ENCODE results near the gene ERCC2. TPM values are rescaled to one million over a fixed set of nuclear protein-coding genes. Genes with fewer than 3 reads are reported as not detected.

ERCC2 gene
- total RNA-seq, 4 donors from 2014 or later: 3.0 to 46.2 (median 9.2) TPM

DNA sequence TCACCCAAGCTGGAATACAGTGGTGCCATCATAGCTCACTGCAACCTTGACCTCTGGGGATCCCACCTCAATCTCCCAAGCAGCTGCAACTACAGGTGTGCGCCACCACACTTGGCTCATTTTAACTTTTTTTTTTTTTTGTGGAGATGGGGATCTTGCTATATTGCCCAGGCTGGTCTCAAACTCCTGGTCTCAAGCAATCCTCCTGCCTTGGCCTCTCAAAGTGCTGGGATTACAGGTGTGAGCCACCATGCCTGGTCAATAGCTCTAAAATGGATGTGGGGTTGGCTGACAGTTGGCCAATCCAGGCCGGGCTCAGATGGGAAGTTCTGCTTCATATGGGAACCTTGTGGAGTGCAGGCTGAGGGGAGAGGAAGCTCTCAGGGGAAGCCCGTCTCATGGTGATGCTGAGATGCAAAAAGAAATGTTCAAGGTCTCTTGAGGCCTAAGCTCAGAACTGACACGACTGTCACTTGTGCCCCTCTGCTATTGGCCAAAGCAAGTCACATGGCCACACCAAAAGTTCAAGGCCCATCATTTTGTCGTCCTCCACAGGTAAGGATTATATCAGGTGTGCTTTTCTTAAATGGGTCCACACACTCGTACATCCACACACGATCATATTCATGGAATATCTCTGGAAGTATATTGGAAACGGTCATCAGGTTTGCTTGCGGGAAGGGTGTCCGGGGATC is 36.6 kb downstream of the ERCC2 start:
- TF ChIP-seq POLR2AphosphoS5 (IDR thresholded peaks at IDR 0.05) (no peak), EP300 (IDR thresholded peaks at IDR 0.05; ENCODE audit: low read depth) (no peak), POLR2A (IDR thresholded peaks at IDR 0.05) (no peak)
- TF ChIP-seq, protein P1, sequence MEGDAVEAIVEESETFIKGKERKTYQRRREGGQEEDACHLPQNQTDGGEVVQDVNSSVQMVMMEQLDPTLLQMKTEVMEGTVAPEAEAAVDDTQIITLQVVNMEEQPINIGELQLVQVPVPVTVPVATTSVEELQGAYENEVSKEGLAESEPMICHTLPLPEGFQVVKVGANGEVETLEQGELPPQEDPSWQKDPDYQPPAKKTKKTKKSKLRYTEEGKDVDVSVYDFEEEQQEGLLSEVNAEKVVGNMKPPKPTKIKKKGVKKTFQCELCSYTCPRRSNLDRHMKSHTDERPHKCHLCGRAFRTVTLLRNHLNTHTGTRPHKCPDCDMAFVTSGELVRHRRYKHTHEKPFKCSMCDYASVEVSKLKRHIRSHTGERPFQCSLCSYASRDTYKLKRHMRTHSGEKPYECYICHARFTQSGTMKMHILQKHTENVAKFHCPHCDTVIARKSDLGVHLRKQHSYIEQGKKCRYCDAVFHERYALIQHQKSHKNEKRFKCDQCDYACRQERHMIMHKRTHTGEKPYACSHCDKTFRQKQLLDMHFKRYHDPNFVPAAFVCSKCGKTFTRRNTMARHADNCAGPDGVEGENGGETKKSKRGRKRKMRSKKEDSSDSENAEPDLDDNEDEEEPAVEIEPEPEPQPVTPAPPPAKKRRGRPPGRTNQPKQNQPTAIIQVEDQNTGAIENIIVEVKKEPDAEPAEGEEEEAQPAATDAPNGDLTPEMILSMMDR (IDR thresholded peaks at IDR 0.05): no peak
- peaks cover 0 to 3% (median 0%) of the 10 kb centered on the region in 4 donors for H3K4me1 ChIP-seq
- no peaks in the 10 kb centered on the region for H3K9me3 ChIP-seq
- peaks cover 7% of the 10 kb centered on the region for H3K27me3 ChIP-seq
- intact Hi-C loops (cut with DNase I; ENCODE audit: low total_unique reads): no loop called here
- no peak overlapping the region for H3K27ac ChIP-seq
- in situ Hi-C loops (cut with MboI; ENCODE audit: low pct_ligation_motif_present in 1 of 4, low pct_unique_long_range_greater_than_20kb in 1 of 4, low sequenced_read_pairs in 3 of 4): no loop called here
- H3K4me3 ChIP-seq: no peak overlapping the region
- no peak for DNase-seq
- WGBS, 2 donors (ENCODE audit: low coverage in 1 of 2): 81 to 95% methylated on average over 3 to 10 of the region's 10 CpGs
- H3K36me3 ChIP-seq: no peaks in the 10 kb centered on the region

GRCh38 chr19:45331411-45331810 is 39.0 kb downstream of the ERCC2 start:
- Histone ChIP-seq H3K4me1 (peaks cover 0 to 1% (median under 1%) of the 10 kb centered on the region in 4 donors), H3K27ac (no peak overlapping the region), H3K9me3 (no peaks in the 10 kb centered on the region), H3K27me3 (no peaks in the 10 kb centered on the region), H3K4me3 (no peak overlapping the region), H3K36me3 (no peaks in the 10 kb centered on the region)
- WGBS, 2 donors (ENCODE audit: low coverage in 1 of 2): 81% methylated on average over 7 of the region's 7 CpGs; no CpG with 5 or more reads in 1 of the 2 donors
- intact Hi-C loops (cut with DNase I; ENCODE audit: low total_unique reads): no loop called here
- no peak for DNase-seq
- no peak for TF ChIP-seq POLR2AphosphoS5 (IDR thresholded peaks at IDR 0.05)
- TF ChIP-seq POLR2A (IDR thresholded peaks at IDR 0.05): no peak
- TF ChIP-seq EP300 (IDR thresholded peaks at IDR 0.05; ENCODE audit: low read depth): no peak
- TF ChIP-seq, protein P1 (IDR thresholded peaks at IDR 0.05): no peak
- in situ Hi-C loops (cut with MboI; ENCODE audit: low pct_ligation_motif_present in 1 of 4, low pct_unique_long_range_greater_than_20kb in 1 of 4, low sequenced_read_pairs in 3 of 4): no loop called here

DNA sequence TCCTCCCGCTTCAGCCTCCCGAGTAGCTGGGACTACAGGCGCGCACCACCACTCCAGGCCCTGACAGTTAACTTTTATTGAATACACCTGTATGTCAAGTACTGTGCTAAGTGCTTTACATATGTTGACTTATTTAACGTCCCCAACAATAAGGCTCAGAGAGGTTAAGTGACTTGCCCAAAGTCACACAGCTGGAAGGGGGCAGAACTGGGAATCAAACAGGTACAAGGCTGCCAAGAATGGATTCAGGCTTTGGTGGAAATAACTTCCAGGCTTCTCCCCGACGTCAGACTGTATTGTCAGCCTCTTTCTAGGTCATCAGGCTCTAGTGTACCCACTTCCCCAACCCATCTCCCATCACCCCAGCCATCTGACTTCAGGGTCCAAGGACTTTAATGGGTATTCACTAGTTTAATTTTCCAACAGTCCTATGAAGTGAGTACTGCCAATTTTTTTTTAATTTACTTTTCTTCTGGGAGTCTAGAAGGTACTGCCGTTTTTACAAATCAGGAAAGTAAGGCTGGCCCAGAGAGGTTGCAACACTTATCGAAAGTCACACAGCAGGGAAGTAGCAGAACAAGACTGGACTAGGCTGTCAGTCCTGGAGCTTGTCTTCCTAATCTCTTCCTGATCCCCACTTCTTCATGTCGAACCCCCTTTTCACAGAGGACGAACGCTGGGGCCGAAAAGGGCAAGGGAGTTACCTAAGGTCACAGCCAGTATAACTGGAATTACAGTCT is 42.8 kb downstream of the ERCC2 start:
- peaks cover 5 to 14% (median 9%) of the 10 kb centered on the region in 4 donors for H3K4me1 ChIP-seq
- peaks cover 25% of the 10 kb centered on the region for H3K27me3 ChIP-seq
- 49 to 74% methylated on average over 5 to 13 of the region's 13 CpGs for WGBS, 2 donors (ENCODE audit: low coverage in 1 of 2)
- in situ Hi-C loops (cut with MboI; ENCODE audit: low pct_ligation_motif_present in 1 of 4, low pct_unique_long_range_greater_than_20kb in 1 of 4, low sequenced_read_pairs in 3 of 4): no loop called here
- no peak overlapping the region for H3K4me3 ChIP-seq
- no peaks in the 10 kb centered on the region for H3K36me3 ChIP-seq
- no peak overlapping the region for H3K27ac ChIP-seq
- no peaks in the 10 kb centered on the region for H3K9me3 ChIP-seq
- intact Hi-C loops (cut with DNase I; ENCODE audit: low total_unique reads): no loop called here
- no peak for DNase-seq
- TF ChIP-seq, protein P1 (IDR thresholded peaks at IDR 0.05): no peak

DNA sequence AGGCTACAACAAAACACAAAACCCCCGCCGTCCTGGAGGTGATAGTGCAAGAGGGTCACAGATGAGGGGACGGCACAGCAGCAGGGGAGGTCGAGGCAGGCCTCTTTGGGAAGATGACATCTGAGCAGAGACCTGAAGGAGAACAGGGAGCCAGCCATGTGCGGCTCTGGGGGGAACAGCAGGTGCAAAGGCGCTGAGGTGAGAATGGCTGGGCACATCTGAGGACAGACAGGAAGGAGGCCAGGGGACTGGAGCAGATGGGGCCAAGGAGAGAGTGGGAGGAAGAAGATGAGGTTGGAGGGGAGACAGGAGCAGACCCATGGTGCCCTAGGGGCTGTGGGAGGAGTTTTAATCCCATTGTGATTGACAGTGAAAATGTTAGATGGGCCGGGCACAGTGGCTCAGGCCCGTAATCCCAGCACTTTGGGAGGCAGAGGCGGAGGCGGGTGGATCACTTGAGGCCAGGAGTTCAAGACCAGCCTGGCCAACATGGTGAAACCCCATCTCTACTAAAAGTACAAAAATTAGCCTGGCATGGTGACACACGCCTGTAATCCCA is 45.9 kb downstream of the ERCC2 start:
- no peaks in the 10 kb centered on the region for H3K36me3 ChIP-seq
- H3K27ac ChIP-seq: peak overlapping the region in 3 of 4 donors; percentile 4 to 67 (median 57)
- TF ChIP-seq POLR2A (IDR thresholded peaks at IDR 0.05) (no peak), POLR2AphosphoS5 (IDR thresholded peaks at IDR 0.05) (no peak), EP300 (IDR thresholded peaks at IDR 0.05; ENCODE audit: low read depth) (no peak)
- TF ChIP-seq, protein P1 (IDR thresholded peaks at IDR 0.05): no peak
- 59 to 64% methylated on average over 3 to 11 of the region's 11 CpGs for WGBS, 2 donors (ENCODE audit: low coverage in 1 of 2)
- peaks cover 34% of the 10 kb centered on the region for H3K27me3 ChIP-seq
- H3K9me3 ChIP-seq: no peaks in the 10 kb centered on the region
- intact Hi-C loops (cut with DNase I; ENCODE audit: low total_unique reads): no loop called here
- peak overlapping the region in 2 of 4 donors; percentile 9 to 23 for H3K4me3 ChIP-seq
- H3K4me1 ChIP-seq: peaks cover 5 to 14% (median 9%) of the 10 kb centered on the region in 4 donors
- in situ Hi-C loops (cut with MboI; ENCODE audit: low pct_ligation_motif_present in 1 of 4, low pct_unique_long_range_greater_than_20kb in 1 of 4, low sequenced_read_pairs in 3 of 4): no loop called here
- DNase-seq: no peak

Measured in transverse colon (tissue), 4 donors.